ENCODE data around the gene TTLL1. TPM values are rescaled to one million over a fixed set of nuclear protein-coding genes. Genes with fewer than 3 reads are reported as not detected.

Gene TTLL1
- polyA plus RNA-seq, 1 donor (not counting 4 experiments of a cell fraction or from before 2014, with no cell fraction given): 3.5 TPM

DNA sequence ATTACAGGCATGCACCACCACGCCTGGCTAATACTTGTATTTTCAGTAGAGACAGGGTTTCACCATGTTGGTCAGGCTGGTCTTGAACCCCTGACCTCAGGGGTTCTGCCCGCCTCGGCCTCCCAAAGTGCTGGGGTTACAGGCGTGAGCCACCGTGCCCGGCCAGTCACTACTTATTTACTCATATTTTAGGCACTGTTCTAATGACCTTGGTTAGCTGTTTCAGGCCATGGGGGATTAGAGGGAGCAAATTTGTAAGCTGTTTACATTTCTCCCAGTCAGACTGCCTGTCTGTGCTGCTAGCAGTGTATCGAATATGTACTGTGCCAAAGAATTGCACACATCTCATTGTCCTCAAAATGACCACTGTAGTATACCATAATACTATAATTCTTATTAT, 41.6 kb downstream of the TTLL1 start:
- FAIRE-seq (no peak), DNase-seq (ENCODE audit: low read depth, low spot score) (no peak)
- no peak overlapping the region for H3K4me2 ChIP-seq (ENCODE audit: control insufficient read depth, extremely low read depth, insufficient read depth, low read depth, low read length)
- H3K27me3 ChIP-seq (ENCODE audit: control insufficient read depth, extremely low read depth, insufficient read depth, low read length): no peaks in the 10 kb centered on the region
- no peak overlapping the region for H3K27ac ChIP-seq (ENCODE audit: control insufficient read depth, insufficient read depth, low read length)
- H3K4me3 ChIP-seq (ENCODE audit: control insufficient read depth in 2 of 3, extremely low read depth in 1 of 3, insufficient read depth in 2 of 3, low read depth in 1 of 3, low read length in 3 of 3): no peak overlapping the region
- dilution Hi-C loops (cut with MboI; ENCODE audit: extremely low pct_ligation_motif_present, low sequenced_read_pairs): no loop called here
- H3K9me3 ChIP-seq (ENCODE audit: control insufficient read depth, low read depth, low read length): no peaks in the 10 kb centered on the region
- no peak overlapping the region for H3K9ac ChIP-seq (ENCODE audit: control insufficient read depth, extremely low read depth, insufficient read depth, low read length)
- no peak for TF ChIP-seq EZH2 (IDR thresholded peaks at IDR 0.05; ENCODE audit: low read length)
- TF ChIP-seq, protein P1, sequence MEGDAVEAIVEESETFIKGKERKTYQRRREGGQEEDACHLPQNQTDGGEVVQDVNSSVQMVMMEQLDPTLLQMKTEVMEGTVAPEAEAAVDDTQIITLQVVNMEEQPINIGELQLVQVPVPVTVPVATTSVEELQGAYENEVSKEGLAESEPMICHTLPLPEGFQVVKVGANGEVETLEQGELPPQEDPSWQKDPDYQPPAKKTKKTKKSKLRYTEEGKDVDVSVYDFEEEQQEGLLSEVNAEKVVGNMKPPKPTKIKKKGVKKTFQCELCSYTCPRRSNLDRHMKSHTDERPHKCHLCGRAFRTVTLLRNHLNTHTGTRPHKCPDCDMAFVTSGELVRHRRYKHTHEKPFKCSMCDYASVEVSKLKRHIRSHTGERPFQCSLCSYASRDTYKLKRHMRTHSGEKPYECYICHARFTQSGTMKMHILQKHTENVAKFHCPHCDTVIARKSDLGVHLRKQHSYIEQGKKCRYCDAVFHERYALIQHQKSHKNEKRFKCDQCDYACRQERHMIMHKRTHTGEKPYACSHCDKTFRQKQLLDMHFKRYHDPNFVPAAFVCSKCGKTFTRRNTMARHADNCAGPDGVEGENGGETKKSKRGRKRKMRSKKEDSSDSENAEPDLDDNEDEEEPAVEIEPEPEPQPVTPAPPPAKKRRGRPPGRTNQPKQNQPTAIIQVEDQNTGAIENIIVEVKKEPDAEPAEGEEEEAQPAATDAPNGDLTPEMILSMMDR (optimal IDR thresholded peaks at IDR 0.05 in 1 of 3, IDR thresholded peaks at IDR 0.05 in 1 of 3, conservative IDR thresholded peaks at IDR 0.05 in 1 of 3; ENCODE audit: extremely low read depth in 1 of 3, insufficient read depth in 2 of 3, low read length in 3 of 3): no peak
- H2AFZ ChIP-seq (ENCODE audit: control insufficient read depth, low read length): no peak overlapping the region
- H3K9me1 ChIP-seq (ENCODE audit: control insufficient read depth, extremely low read depth, insufficient read depth, low read length): no peaks in the 10 kb centered on the region
- no peaks in the 10 kb centered on the region for H4K20me1 ChIP-seq (ENCODE audit: control insufficient read depth, extremely low read depth, insufficient read depth, low read length)
- no peaks in the 10 kb centered on the region for H3K36me3 ChIP-seq (ENCODE audit: control insufficient read depth in 2 of 2, extremely low read depth in 1 of 2, insufficient read depth in 2 of 2, low read length in 2 of 2)
- H3K79me2 ChIP-seq (ENCODE audit: control insufficient read depth, insufficient read depth, low read length): no peaks in the 10 kb centered on the region
- H3K4me1 ChIP-seq (ENCODE audit: control insufficient read depth, extremely low read depth, insufficient read depth, low read length): no peaks in the 10 kb centered on the region

DNA sequence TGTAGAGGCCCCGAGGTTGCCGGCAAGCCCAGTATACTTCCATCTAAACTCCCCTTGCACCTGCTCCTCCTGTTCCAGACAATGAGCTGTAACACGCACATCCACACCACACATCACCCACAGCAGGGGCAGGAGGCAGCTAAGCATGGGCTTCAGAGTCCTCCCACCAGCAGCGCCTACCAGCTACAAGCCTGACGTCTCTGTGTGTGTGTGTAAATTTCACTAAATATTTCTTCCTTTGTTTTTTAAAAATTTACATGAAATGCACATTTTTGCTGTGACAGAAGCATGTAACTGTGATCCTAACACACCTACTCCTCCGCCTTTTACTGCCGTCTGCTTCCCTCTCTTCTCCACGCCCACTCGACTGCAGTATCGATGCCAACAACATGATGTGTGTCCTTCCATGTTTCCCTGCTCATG, 44.9 kb downstream of the TTLL1 start:
- Histone ChIP-seq H4K20me1 (ENCODE audit: control insufficient read depth, extremely low read depth, insufficient read depth, low read length) (no peaks in the 10 kb centered on the region), H3K9me3 (ENCODE audit: control insufficient read depth, low read depth, low read length) (no peaks in the 10 kb centered on the region), H3K9me1 (ENCODE audit: control insufficient read depth, extremely low read depth, insufficient read depth, low read length) (no peaks in the 10 kb centered on the region), H3K4me1 (ENCODE audit: control insufficient read depth, extremely low read depth, insufficient read depth, low read length) (peaks cover 2% of the 10 kb centered on the region), H2AFZ (ENCODE audit: control insufficient read depth, low read length) (no peak overlapping the region), H3K4me2 (ENCODE audit: control insufficient read depth, extremely low read depth, insufficient read depth, low read depth, low read length) (no peak overlapping the region), H3K27ac (ENCODE audit: control insufficient read depth, insufficient read depth, low read length) (no peak overlapping the region), H3K4me3 (ENCODE audit: control insufficient read depth in 2 of 3, extremely low read depth in 1 of 3, insufficient read depth in 2 of 3, low read depth in 1 of 3, low read length in 3 of 3) (no peak overlapping the region), H3K9ac (ENCODE audit: control insufficient read depth, extremely low read depth, insufficient read depth, low read length) (no peak overlapping the region), H3K27me3 (ENCODE audit: control insufficient read depth, extremely low read depth, insufficient read depth, low read length) (no peaks in the 10 kb centered on the region), H3K79me2 (ENCODE audit: control insufficient read depth, insufficient read depth, low read length) (no peaks in the 10 kb centered on the region), H3K36me3 (ENCODE audit: control insufficient read depth in 2 of 2, extremely low read depth in 1 of 2, insufficient read depth in 2 of 2, low read length in 2 of 2) (no peaks in the 10 kb centered on the region)
- TF ChIP-seq EZH2 (IDR thresholded peaks at IDR 0.05; ENCODE audit: low read length): no peak
- TF ChIP-seq, protein P1 (optimal IDR thresholded peaks at IDR 0.05 in 1 of 3, IDR thresholded peaks at IDR 0.05 in 1 of 3, conservative IDR thresholded peaks at IDR 0.05 in 1 of 3; ENCODE audit: extremely low read depth in 1 of 3, insufficient read depth in 2 of 3, low read length in 3 of 3): no peak
- FAIRE-seq (no peak), DNase-seq (ENCODE audit: low read depth, low spot score) (no peak)
- dilution Hi-C loops (cut with MboI; ENCODE audit: extremely low pct_ligation_motif_present, low sequenced_read_pairs): no loop called here
